ENCODE measurements around the gene SDK2. TPM values are rescaled to one million over a fixed set of nuclear protein-coding genes. Genes with fewer than 3 reads are reported as not detected.

SDK2 gene
- total and polyA plus RNA-seq, 2 experiments from 2014 or later: 0.74 to 5.1 TPM

DNA sequence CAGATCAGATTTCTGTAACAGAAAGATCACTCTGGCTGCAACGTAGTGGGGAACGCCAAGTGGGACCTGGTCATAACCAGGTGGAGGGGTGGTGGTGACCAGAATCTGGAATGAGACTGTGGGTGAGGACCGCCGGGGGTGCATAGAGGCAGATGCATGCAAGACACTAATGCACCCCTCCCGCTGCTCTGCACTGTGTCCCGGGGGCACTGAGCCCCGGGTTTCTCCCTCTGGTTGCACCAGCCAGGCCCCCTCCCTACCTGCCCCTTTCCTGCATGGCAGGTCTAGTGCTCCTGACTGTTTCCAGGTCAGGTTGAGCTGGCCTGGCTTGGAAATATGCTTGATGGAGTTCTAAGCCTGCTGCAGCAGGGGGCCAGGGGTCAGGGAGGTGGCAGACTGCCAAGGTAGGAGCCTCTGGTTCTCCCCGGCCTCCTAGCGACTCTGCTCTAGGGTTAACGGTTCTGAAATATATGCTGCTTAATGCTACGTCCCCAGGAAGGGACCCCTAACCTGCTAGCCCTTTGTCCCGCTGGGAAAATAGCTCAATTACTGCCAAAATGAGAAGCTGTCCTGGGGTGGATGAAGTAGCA is 94.3 kb downstream of the SDK2 start (continued):
- TF ChIP-seq EZH2 (IDR thresholded peaks at IDR 0.05; ENCODE audit: low read depth, unreplicated experiment): no peak

DNA sequence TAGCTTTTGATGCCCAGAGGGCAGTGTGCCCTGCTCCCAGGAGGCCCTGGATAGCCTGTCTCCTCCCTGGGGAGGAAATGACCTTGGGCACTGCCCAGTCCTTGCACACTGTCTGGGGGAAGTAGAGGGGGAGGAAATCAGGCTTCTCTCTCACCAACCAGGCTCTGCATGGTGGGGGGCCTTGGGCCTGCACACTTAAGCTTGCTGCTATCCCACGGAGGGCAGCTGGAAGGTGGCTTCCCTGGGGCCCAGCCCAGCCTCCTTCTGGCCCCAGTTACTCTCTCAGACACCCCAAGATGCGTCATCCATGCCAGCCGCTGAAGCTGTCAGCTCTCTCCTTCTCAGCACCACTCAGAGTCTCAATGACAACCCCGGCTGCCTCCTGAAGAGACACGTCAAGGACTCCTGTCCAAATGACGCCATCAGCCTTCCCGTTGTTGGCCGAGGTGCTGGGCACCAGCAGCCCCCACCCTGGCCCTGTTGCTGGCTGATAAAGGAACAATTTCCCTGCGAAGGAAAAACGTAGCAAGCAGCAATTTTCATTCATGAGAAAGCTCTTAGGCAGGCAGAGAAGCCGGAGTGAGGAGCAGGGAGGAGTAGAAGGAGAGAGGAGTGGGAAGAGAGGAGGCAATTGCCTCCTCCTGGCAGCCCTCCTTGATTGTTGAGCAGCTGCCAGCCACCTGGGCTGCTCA is 95.5 kb downstream of the SDK2 start:
- H3K9me3 Mint-ChIP-seq: no peaks in the 10 kb centered on the region
- H3K4me1 ChIP-seq (ENCODE audit: insufficient read depth): peaks cover 7% of the 10 kb centered on the region; the same call in 1 of the 2 replicates
- DNase-seq (ENCODE audit: low spot score) (no peak), ATAC-seq (no peak)
- no peak overlapping the region for H3K4me3 Mint-ChIP-seq
- no peak overlapping the region for H3K4me2 ChIP-seq
- H3K9me2 ChIP-seq (ENCODE audit: insufficient read depth): no peaks in the 10 kb centered on the region
- H3K27me3 Mint-ChIP-seq (ENCODE audit: insufficient read depth, low read depth, poor library complexity): peaks cover 9% of the 10 kb centered on the region
- no peaks in the 10 kb centered on the region for H3K27me3 ChIP-seq (ENCODE audit: insufficient read depth)
- H3K27ac Mint-ChIP-seq: no peak overlapping the region
- H3K27ac ChIP-seq (ENCODE audit: low read depth): no peak overlapping the region
- no peak overlapping the region for H2AFZ ChIP-seq
- no peak overlapping the region for H3K4me3 ChIP-seq
- no peak for TF ChIP-seq POLR2AphosphoS5 (IDR thresholded peaks at IDR 0.05; ENCODE audit: low read depth)
- TF ChIP-seq, protein P1, sequence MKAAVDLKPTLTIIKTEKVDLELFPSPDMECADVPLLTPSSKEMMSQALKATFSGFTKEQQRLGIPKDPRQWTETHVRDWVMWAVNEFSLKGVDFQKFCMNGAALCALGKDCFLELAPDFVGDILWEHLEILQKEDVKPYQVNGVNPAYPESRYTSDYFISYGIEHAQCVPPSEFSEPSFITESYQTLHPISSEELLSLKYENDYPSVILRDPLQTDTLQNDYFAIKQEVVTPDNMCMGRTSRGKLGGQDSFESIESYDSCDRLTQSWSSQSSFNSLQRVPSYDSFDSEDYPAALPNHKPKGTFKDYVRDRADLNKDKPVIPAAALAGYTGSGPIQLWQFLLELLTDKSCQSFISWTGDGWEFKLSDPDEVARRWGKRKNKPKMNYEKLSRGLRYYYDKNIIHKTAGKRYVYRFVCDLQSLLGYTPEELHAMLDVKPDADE (IDR thresholded peaks at IDR 0.05): no peak
- peaks cover 61% of the 10 kb centered on the region for H3K4me1 Mint-ChIP-seq
- no peaks in the 10 kb centered on the region for H3K79me2 ChIP-seq (replicated peaks; ENCODE audit: insufficient read depth)
- no peaks in the 10 kb centered on the region for H4K20me1 ChIP-seq (replicated peaks; ENCODE audit: insufficient read depth)
- H3K36me3 ChIP-seq (ENCODE audit: insufficient read depth): no peaks in the 10 kb centered on the region
- no peaks in the 10 kb centered on the region for H3F3A ChIP-seq (replicated peaks; ENCODE audit: low read depth)
- H3K36me3 Mint-ChIP-seq (ENCODE audit: low read depth): no peaks in the 10 kb centered on the region

DNA sequence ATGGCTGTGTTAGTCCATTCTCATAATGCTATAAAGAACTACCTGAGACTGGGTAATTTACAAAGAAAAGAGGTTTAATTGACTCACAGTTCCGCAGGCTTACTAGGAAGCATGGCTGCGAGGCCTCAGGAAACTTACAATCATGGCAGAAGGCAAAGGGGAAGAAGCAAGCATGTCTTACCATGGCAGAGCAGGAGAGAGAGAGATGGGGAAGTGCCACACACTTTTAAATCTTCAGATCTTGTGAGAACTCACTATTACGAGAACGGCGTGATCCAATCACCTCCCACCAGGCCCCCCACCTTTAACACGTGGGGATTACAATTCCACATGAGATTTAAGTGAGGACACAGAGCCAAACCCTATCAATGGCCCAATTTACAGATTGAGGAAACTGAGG is 96.5 kb downstream of the SDK2 start:
- no peaks in the 10 kb centered on the region for H3K36me3 ChIP-seq (ENCODE audit: insufficient read depth)
- no peaks in the 10 kb centered on the region for H3F3A ChIP-seq (replicated peaks; ENCODE audit: low read depth)
- H3K36me3 Mint-ChIP-seq (ENCODE audit: low read depth): no peaks in the 10 kb centered on the region
- peaks cover 7% of the 10 kb centered on the region; the same call in 1 of the 2 replicates for H3K4me1 ChIP-seq (ENCODE audit: insufficient read depth)
- no peak for ATAC-seq
- H3K79me2 ChIP-seq (replicated peaks; ENCODE audit: insufficient read depth): no peaks in the 10 kb centered on the region
- H3K4me2 ChIP-seq: no peak overlapping the region
- no peaks in the 10 kb centered on the region for H4K20me1 ChIP-seq (replicated peaks; ENCODE audit: insufficient read depth)
- no peak overlapping the region for H3K4me3 ChIP-seq
- H3K27ac Mint-ChIP-seq: no peak overlapping the region
- H3K9me2 ChIP-seq (ENCODE audit: insufficient read depth): no peaks in the 10 kb centered on the region
- H3K27me3 Mint-ChIP-seq (ENCODE audit: insufficient read depth, low read depth, poor library complexity): peaks cover 9% of the 10 kb centered on the region
- no peak overlapping the region for H2AFZ ChIP-seq
- DNase-seq (ENCODE audit: low spot score): no peak
- no peak overlapping the region for H3K4me3 Mint-ChIP-seq
- H3K4me1 Mint-ChIP-seq: peaks cover 59% of the 10 kb centered on the region
- no peak overlapping the region for H3K27ac ChIP-seq (ENCODE audit: low read depth)
- no peaks in the 10 kb centered on the region for H3K9me3 Mint-ChIP-seq
- H3K27me3 ChIP-seq (ENCODE audit: insufficient read depth): no peaks in the 10 kb centered on the region
- TF ChIP-seq EZH2phosphoT487 (IDR thresholded peaks at IDR 0.05; ENCODE audit: unreplicated experiment) (no peak), JUNB (IDR thresholded peaks at IDR 0.05; ENCODE audit: unreplicated experiment) (no peak), ZNF331 (CRISPR knock-in tag; IDR thresholded peaks at IDR 0.05; ENCODE audit: low read depth) (no peak), NANOG (IDR thresholded peaks at IDR 0.05; ENCODE audit: borderline replicate concordance) (no peak)
- TF ChIP-seq, protein P2, sequence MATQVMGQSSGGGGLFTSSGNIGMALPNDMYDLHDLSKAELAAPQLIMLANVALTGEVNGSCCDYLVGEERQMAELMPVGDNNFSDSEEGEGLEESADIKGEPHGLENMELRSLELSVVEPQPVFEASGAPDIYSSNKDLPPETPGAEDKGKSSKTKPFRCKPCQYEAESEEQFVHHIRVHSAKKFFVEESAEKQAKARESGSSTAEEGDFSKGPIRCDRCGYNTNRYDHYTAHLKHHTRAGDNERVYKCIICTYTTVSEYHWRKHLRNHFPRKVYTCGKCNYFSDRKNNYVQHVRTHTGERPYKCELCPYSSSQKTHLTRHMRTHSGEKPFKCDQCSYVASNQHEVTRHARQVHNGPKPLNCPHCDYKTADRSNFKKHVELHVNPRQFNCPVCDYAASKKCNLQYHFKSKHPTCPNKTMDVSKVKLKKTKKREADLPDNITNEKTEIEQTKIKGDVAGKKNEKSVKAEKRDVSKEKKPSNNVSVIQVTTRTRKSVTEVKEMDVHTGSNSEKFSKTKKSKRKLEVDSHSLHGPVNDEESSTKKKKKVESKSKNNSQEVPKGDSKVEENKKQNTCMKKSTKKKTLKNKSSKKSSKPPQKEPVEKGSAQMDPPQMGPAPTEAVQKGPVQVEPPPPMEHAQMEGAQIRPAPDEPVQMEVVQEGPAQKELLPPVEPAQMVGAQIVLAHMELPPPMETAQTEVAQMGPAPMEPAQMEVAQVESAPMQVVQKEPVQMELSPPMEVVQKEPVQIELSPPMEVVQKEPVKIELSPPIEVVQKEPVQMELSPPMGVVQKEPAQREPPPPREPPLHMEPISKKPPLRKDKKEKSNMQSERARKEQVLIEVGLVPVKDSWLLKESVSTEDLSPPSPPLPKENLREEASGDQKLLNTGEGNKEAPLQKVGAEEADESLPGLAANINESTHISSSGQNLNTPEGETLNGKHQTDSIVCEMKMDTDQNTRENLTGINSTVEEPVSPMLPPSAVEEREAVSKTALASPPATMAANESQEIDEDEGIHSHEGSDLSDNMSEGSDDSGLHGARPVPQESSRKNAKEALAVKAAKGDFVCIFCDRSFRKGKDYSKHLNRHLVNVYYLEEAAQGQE (IDR thresholded peaks at IDR 0.05; ENCODE audit: unreplicated experiment): no peak
- TF ChIP-seq, protein P3, sequence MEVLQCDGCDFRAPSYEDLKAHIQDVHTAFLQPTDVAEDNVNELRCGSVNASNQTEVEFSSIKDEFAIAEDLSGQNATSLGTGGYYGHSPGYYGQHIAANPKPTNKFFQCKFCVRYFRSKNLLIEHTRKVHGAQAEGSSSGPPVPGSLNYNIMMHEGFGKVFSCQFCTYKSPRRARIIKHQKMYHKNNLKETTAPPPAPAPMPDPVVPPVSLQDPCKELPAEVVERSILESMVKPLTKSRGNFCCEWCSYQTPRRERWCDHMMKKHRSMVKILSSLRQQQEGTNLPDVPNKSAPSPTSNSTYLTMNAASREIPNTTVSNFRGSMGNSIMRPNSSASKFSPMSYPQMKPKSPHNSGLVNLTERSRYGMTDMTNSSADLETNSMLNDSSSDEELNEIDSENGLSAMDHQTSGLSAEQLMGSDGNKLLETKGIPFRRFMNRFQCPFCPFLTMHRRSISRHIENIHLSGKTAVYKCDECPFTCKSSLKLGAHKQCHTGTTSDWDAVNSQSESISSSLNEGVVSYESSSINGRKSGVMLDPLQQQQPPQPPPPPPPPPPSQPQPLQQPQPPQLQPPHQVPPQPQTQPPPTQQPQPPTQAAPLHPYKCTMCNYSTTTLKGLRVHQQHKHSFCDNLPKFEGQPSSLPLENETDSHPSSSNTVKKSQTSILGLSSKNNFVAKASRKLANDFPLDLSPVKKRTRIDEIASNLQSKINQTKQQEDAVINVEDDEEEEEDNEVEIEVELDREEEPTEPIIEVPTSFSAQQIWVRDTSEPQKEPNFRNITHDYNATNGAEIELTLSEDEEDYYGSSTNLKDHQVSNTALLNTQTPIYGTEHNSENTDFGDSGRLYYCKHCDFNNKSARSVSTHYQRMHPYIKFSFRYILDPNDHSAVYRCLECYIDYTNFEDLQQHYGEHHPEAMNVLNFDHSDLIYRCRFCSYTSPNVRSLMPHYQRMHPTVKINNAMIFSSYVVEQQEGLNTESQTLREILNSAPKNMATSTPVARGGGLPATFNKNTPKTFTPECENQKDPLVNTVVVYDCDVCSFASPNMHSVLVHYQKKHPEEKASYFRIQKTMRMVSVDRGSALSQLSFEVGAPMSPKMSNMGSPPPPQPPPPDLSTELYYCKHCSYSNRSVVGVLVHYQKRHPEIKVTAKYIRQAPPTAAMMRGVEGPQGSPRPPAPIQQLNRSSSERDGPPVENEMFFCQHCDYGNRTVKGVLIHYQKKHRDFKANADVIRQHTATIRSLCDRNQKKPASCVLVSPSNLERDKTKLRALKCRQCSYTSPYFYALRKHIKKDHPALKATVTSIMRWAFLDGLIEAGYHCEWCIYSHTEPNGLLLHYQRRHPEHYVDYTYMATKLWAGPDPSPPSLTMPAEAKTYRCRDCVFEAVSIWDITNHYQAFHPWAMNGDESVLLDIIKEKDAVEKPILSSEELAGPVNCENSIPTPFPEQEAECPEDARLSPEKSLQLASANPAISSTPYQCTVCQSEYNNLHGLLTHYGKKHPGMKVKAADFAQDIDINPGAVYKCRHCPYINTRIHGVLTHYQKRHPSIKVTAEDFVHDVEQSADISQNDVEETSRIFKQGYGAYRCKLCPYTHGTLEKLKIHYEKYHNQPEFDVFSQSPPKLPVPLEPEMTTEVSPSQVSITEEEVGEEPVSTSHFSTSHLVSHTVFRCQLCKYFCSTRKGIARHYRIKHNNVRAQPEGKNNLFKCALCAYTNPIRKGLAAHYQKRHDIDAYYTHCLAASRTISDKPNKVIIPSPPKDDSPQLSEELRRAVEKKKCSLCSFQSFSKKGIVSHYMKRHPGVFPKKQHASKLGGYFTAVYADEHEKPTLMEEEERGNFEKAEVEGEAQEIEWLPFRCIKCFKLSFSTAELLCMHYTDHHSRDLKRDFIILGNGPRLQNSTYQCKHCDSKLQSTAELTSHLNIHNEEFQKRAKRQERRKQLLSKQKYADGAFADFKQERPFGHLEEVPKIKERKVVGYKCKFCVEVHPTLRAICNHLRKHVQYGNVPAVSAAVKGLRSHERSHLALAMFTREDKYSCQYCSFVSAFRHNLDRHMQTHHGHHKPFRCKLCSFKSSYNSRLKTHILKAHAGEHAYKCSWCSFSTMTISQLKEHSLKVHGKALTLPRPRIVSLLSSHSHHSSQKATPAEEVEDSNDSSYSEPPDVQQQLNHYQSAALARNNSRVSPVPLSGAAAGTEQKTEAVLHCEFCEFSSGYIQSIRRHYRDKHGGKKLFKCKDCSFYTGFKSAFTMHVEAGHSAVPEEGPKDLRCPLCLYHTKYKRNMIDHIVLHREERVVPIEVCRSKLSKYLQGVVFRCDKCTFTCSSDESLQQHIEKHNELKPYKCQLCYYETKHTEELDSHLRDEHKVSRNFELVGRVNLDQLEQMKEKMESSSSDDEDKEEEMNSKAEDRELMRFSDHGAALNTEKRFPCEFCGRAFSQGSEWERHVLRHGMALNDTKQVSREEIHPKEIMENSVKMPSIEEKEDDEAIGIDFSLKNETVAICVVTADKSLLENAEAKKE (CRISPR knock-in tag; IDR thresholded peaks at IDR 0.05): no peak
